PC-3 (cell line): Measurements from ENCODE around the gene TROAP.

Source experiments
- EZH2 ChIP-seq: fragments of 300-600 bp; sonication (generic); IDR thresholded peaks from one replicate; pipeline ENCODE4 v1.6.1; 2017; ENCODE audit warnings: antibody characterized with exemption, mild to moderate bottlenecking, low read length; ENCODE audit not compliant: unreplicated experiment
- EZH2phosphoT487 ChIP-seq: fragments of 300-600 bp; sonication (generic); IDR thresholded peaks from 2 replicates; pipeline ENCODE4 v1.6.1; 2018; ENCODE audit warnings: mild to moderate bottlenecking, antibody characterized with exemption, low read length, borderline replicate concordance
- TF ChIP-seq, protein P1 (sequence below): fragments of 300-600 bp; sonication (generic); conservative IDR thresholded peaks from 2 replicates; pipeline ENCODE4 v1.5.1; 2017; ENCODE audit warnings: antibody characterized with exemption, low read depth, mild to moderate bottlenecking, low read length

DNA sequence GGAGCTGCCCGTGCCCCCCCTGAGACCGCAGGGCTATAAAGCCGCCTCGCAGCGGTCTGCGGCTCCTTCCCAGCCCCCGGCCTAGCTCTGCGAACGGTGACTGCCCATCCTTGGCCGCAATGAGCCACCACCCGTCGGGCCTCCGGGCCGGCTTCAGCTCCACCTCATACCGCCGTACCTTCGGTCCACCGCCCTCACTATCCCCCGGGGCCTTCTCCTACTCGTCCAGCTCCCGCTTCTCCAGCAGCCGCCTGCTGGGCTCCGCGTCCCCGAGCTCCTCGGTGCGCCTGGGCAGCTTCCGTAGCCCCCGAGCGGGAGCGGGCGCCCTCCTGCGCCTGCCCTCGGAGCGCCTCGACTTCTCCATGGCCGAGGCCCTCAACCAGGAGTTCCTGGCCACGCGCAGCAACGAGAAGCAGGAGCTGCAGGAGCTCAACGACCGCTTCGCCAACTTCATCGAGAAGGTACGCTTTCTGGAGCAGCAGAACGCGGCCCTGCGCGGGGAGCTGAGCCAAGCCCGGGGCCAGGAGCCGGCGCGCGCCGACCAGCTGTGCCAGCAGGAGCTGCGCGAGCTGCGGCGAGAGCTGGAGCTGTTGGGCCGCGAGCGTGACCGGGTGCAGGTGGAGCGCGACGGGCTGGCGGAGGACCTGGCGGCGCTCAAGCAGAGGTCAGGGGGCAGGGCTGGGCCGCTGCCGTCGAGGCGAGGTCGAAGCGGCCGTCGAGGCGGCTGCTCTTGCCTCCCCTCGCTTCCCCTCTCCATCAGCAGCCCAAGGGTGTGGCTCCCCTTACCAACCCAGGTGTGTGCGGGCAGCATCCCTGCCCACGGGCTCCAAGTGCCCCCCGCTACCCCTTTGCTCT is 27.7 kb upstream of the TROAP start, which contains the start of gene PRPH:
- TF ChIP-seq, protein P1, sequence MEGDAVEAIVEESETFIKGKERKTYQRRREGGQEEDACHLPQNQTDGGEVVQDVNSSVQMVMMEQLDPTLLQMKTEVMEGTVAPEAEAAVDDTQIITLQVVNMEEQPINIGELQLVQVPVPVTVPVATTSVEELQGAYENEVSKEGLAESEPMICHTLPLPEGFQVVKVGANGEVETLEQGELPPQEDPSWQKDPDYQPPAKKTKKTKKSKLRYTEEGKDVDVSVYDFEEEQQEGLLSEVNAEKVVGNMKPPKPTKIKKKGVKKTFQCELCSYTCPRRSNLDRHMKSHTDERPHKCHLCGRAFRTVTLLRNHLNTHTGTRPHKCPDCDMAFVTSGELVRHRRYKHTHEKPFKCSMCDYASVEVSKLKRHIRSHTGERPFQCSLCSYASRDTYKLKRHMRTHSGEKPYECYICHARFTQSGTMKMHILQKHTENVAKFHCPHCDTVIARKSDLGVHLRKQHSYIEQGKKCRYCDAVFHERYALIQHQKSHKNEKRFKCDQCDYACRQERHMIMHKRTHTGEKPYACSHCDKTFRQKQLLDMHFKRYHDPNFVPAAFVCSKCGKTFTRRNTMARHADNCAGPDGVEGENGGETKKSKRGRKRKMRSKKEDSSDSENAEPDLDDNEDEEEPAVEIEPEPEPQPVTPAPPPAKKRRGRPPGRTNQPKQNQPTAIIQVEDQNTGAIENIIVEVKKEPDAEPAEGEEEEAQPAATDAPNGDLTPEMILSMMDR = no peak
- no peak for TF ChIP-seq EZH2
- no peak for TF ChIP-seq EZH2phosphoT487
